Measurements from ENCODE around the gene NUDT4. TPM values are rescaled to one million over a fixed set of nuclear protein-coding genes. Genes with fewer than 3 reads are reported as not detected.
A peak's percentile ranks its signal among the peaks of the same experiment; 100 is the strongest.
"Not testable (repeated sequence)": the region's sequence is repeated elsewhere in the genome, so short reads cannot be mapped to it uniquely, and the experiment has no call there.

The NUDT4 gene
- total and polyA plus RNA-seq, 3 experiments from 2014 or later = 37.1 to 86.9 (median 83.6) TPM

DNA sequence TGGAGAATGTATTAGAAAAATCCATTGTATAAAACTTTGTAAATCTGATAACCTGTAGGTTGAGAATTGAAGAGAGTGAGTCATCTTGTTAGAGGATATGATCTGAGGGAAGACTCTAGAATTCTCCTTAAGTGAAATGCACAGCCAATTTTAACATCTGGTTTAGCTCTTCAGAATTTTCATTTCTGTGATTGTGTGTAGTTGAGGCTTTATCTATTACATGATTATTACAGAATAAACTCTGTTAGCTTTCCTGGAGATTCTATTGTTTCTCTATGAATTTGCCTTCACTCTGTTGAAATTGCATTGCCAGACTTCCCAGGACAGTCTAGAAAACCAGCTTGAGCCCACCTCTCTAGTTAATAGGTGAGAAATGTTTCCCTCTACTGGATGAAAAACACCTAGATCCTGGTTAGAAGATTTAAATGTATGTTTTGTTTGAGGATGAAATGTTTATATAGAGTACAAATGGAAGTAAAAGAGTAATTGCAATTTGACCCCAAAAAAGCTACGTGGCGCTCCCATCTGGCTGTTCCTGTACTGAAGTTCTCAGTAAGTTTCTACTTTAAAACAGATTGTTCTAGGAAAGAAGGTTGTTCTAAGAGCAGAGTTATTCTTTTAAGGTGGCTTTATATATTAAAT is 2.9 kb downstream of the NUDT4 start:
- ChIA-PET POLR2A (interaction anchor here (1.5 kb wide), 1 partner anchor 61 kb away, joined by 4 read pairs; the partner anchor contains the start of gene UBE2N), CTCF (interaction anchor here (1.0 to 3.6 kb wide), 9 partner anchors 11 to 721 kb away, joined by 3 to 15 read pairs (median 4); no protein-coding TSS in a partner anchor)
- peaks cover 45% of the 10 kb centered on the region for H3K4me1 ChIP-seq (ENCODE audit: insufficient read depth, low read length)
- no peak for DNase-seq
- H3K36me3 Mint-ChIP-seq = peaks cover 0 to 15% (median 3%) of the 10 kb centered on the region in 3 donors
- peak overlapping the region; percentile 93 for H3K27ac ChIP-seq (ENCODE audit: low read depth, low read length)
- H3K36me3 ChIP-seq (ENCODE audit: insufficient read depth, low read length) = no peaks in the 10 kb centered on the region
- peak overlapping the region; percentile 30 to 99 (median 84) for H3K27ac Mint-ChIP-seq
- H3K9me3 ChIP-seq (ENCODE audit: low read length) = no peaks in the 10 kb centered on the region
- H3K27me3 Mint-ChIP-seq = no peaks in the 10 kb centered on the region
- H3K9me3 Mint-ChIP-seq = no peaks in the 10 kb centered on the region
- peaks cover 48 to 68% (median 61%) of the 10 kb centered on the region in 3 donors for H3K4me1 Mint-ChIP-seq
- peak overlapping the region; percentile 93 to 100 (median 99) for H3K4me3 Mint-ChIP-seq
- no peaks in the 10 kb centered on the region for H3K27me3 ChIP-seq (ENCODE audit: insufficient read depth, low read length, poor library complexity, severe bottlenecking)
- H3K4me3 ChIP-seq (ENCODE audit: low read length) = peak overlapping the region; percentile 78

DNA sequence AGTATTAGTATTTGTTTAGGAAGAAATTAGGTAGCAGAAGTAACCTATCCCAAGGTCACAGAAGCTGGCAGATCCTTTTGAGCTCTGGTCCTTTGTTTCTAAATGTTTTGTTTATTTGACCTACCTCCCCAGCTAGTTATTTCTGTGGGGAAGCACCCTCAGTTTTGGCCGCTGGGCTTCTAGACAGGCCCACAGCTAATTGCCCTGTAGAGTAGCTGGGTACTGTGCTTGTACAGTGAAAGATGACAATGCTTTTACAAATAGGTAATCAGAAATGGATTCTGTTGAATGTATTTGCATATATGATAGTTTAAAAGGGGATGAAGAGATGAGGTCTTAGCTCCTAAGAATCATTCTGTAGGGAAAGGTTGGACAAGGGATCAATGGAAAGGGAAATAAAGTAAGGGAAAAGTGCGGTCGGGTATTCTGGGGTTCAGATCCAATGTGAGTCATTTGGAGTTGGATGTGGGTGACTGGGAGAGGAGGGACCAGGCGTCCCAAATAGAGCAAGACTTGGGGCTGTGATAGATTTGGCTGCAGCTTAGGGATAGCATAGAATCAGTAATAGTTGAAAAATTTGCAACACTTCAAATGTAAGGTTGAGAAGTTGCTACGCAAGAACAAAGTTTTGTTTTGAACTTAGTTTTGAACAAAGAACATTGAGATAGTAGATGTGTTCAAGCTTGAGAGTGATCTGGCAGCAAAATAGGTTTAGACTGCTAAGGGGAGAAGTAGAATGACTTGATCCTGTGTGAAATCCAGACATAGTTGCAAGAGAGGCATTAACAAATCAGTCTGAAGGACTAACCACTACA is 3.6 kb downstream of the NUDT4 start:
- Mint-ChIP-seq H3K4me1 (peaks cover 48 to 68% (median 63%) of the 10 kb centered on the region in 3 donors), H3K4me3 (peak overlapping the region; percentile 13 to 100 (median 97)), H3K27me3 (no peaks in the 10 kb centered on the region), H3K9me3 (no peaks in the 10 kb centered on the region), H3K36me3 (peaks cover 0 to 15% (median 3%) of the 10 kb centered on the region in 3 donors), H3K27ac (peak overlapping the region in 7 of 8 donors; percentile 4 to 90 (median 59))
- H3K27ac ChIP-seq (ENCODE audit: low read depth, low read length) = peak overlapping the region; percentile 93
- ChIA-PET POLR2A (interaction anchor here (1.5 kb wide), 1 partner anchor 61 kb away, joined by 4 read pairs; the partner anchor contains the start of gene UBE2N), CTCF (interaction anchor here (1.0 to 3.6 kb wide), 11 partner anchors 11 to 721 kb away, joined by 3 to 15 read pairs (median 4); no protein-coding TSS in a partner anchor)
- H3K27me3 ChIP-seq (ENCODE audit: insufficient read depth, low read length, poor library complexity, severe bottlenecking) = no peaks in the 10 kb centered on the region
- no peaks in the 10 kb centered on the region for H3K36me3 ChIP-seq (ENCODE audit: insufficient read depth, low read length)
- no peak for DNase-seq
- no peaks in the 10 kb centered on the region for H3K9me3 ChIP-seq (ENCODE audit: low read length)
- peaks cover 46% of the 10 kb centered on the region for H3K4me1 ChIP-seq (ENCODE audit: insufficient read depth, low read length)
- H3K4me3 ChIP-seq (ENCODE audit: low read length) = peak overlapping the region; percentile 5

DNA sequence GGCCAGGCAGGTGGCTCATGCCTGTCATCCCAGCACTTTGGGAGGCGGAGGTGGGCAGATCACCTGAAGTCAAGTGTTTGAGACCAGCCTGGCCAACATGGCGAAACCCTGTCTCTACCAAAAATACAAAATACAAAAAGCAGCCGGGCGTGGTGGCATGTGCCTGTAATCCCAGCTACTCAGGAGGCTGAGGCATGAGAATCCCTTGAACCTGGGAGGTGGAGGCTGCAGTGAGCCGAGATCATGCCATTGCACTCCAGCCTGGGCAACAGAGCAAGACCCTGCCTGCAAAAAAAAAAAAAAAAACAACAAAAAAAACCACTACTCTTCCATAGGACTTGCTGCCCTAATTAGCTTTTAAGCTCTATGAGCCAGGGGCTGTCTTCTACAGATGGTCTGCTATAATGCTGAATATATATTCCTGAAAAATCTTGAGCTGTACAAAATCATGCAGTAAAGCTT is 4.3 kb downstream of the NUDT4 start:
- Mint-ChIP-seq H3K4me1 (peaks cover 48 to 67% (median 60%) of the 10 kb centered on the region in 3 donors), H3K4me3 (peak overlapping the region in 4 of 7 donors; percentile 13 to 100 (median 54)), H3K27ac (peak overlapping the region in 2 of 8 donors; percentile 14 to 26), H3K36me3 (peaks cover 0 to 15% (median 3%) of the 10 kb centered on the region in 3 donors)
- DNase-seq; H3K27me3 ChIP-seq (ENCODE audit: insufficient read depth, low read length, poor library complexity, severe bottlenecking); H3K9me3 ChIP-seq (ENCODE audit: low read length); POLR2A ChIA-PET; H3K4me3 ChIP-seq (ENCODE audit: low read length); H3K36me3 ChIP-seq (ENCODE audit: insufficient read depth, low read length); H3K27me3 Mint-ChIP-seq; H3K9me3 Mint-ChIP-seq: not testable (repeated sequence)
- CTCF ChIA-PET = interaction anchor here (1.3 to 3.6 kb wide), 6 partner anchors 15 to 720 kb away, joined by 3 to 15 read pairs (median 4); no protein-coding TSS in a partner anchor
- H3K4me1 ChIP-seq (ENCODE audit: insufficient read depth, low read length) = peaks cover 45% of the 10 kb centered on the region
- H3K27ac ChIP-seq (ENCODE audit: low read depth, low read length) = peak overlapping the region; percentile 93

DNA sequence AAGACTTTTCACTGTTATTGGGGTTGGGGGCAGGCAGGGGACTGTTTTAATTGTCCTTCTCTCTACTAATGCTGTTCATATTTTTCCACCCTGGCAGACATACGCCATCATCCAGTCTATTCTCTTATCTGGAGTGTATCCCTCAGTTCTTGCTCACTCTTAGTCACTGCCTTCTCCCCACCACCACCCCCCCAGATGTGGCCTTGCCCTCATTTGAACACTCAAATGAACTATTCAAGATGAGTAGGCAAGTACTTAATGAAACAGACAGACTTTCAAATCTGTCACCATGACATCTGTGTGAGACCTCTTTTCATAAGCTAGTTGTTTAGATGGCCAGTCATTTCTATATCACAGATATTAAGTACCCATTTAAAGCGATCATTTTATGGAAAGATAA is 10.1 kb downstream of the NUDT4 start:
- no peaks in the 10 kb centered on the region for H3K27me3 ChIP-seq (ENCODE audit: insufficient read depth, low read length, poor library complexity, severe bottlenecking)
- no peak overlapping the region for H3K27ac ChIP-seq (ENCODE audit: low read depth, low read length)
- no peaks in the 10 kb centered on the region for H3K36me3 ChIP-seq (ENCODE audit: insufficient read depth, low read length)
- H3K27me3 Mint-ChIP-seq = no peaks in the 10 kb centered on the region
- DNase-seq = no peak
- ChIA-PET POLR2A (no interaction called here), CTCF (interaction anchor here (2.1 kb wide), 1 partner anchor 9 kb away, joined by 6 read pairs; no protein-coding TSS in a partner anchor)
- peaks cover 45 to 75% (median 47%) of the 10 kb centered on the region in 3 donors for H3K4me1 Mint-ChIP-seq
- peak overlapping the region in 1 of 7 donors; percentile 24 for H3K4me3 Mint-ChIP-seq
- H3K4me3 ChIP-seq (ENCODE audit: low read length) = no peak overlapping the region
- peaks cover 22% of the 10 kb centered on the region for H3K4me1 ChIP-seq (ENCODE audit: insufficient read depth, low read length)
- H3K9me3 ChIP-seq (ENCODE audit: low read length) = no peaks in the 10 kb centered on the region
- H3K9me3 Mint-ChIP-seq = no peaks in the 10 kb centered on the region
- H3K36me3 Mint-ChIP-seq = peaks cover 0 to 13% (median 0%) of the 10 kb centered on the region in 3 donors
- H3K27ac Mint-ChIP-seq = peak overlapping the region in 1 of 8 donors; percentile 5

DNA sequence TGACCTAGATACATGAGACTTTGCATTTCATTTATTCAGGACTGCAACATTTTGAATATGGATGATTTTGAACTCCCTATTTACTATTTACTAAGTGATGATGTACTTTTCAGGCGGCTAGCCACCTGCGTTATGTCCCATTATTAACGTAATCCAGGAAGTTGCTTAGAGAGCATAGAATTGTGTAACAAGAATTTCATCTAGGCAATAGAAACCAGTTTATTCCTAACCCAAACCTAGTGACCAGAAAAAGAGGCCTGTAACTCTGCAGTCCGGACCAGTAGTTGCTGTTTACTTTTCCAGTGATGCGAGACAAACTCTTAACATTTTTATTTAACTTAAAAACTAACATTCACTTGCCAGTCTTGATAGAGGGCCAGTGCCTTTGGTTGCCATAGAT is 12.3 kb downstream of the NUDT4 start:
- H3K27me3 ChIP-seq (ENCODE audit: insufficient read depth, low read length, poor library complexity, severe bottlenecking) = no peaks in the 10 kb centered on the region
- Mint-ChIP-seq H3K36me3 (peaks cover 0 to 17% (median 2%) of the 10 kb centered on the region in 3 donors), H3K4me1 (peaks cover 37 to 60% (median 38%) of the 10 kb centered on the region in 3 donors), H3K4me3 (no peak overlapping the region), H3K27ac (peak overlapping the region in 3 of 8 donors; percentile 20 to 58 (median 30)), H3K27me3 (no peaks in the 10 kb centered on the region), H3K9me3 (no peaks in the 10 kb centered on the region)
- no peaks in the 10 kb centered on the region for H3K36me3 ChIP-seq (ENCODE audit: insufficient read depth, low read length)
- POLR2A ChIA-PET = no interaction called here
- CTCF ChIA-PET = no interaction called here
- peaks cover 13% of the 10 kb centered on the region for H3K4me1 ChIP-seq (ENCODE audit: insufficient read depth, low read length)
- no peak overlapping the region for H3K27ac ChIP-seq (ENCODE audit: low read depth, low read length)
- H3K9me3 ChIP-seq (ENCODE audit: low read length) = no peaks in the 10 kb centered on the region
- no peak for DNase-seq
- no peak overlapping the region for H3K4me3 ChIP-seq (ENCODE audit: low read length)

DNA sequence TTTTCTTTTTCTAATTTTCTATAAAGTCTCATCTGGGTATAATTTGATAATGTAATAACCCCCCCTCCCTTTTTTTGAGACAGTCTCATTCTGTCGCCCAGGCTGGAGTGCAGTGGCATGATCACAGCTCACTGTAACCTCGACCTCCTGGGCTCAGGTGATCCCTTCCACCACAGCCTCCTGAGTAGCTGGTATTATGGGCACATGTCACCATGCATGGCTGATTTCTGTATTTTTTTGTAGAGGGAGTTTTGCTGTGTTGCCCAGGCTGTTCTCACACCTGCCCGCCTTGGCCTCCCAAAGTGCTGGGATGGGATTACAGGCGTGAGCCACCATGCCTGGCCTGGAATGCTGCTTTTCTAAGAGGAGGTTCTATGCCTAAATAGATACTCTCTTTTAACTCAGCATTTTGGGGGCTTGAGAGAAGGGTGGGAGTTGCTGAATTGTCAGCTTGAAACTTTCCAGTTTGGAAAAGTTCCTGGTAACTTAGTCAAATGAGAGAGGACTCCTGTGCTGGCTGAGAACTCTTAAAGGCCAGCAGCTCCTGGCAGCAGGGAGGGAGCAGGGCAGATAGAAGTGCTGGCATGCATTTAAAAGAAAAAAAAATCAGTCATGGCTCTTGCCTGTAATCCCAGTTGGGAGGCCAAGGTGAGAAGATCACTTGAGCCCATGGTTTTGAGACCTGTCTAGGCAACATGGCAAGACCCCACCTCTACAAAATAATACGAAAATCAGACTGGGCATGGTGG is 13.0 kb downstream of the NUDT4 start:
- ChIA-PET POLR2A (no interaction called here), CTCF (no interaction called here)
- no peaks in the 10 kb centered on the region for H3K27me3 ChIP-seq (ENCODE audit: insufficient read depth, low read length, poor library complexity, severe bottlenecking)
- H3K36me3 ChIP-seq (ENCODE audit: insufficient read depth, low read length) = no peaks in the 10 kb centered on the region
- no peak for DNase-seq
- Mint-ChIP-seq H3K4me3 (no peak overlapping the region), H3K36me3 (peaks cover 0 to 16% (median 2%) of the 10 kb centered on the region in 3 donors), H3K27ac (peak overlapping the region in 3 of 8 donors; percentile 22 to 43 (median 30)), H3K27me3 (no peaks in the 10 kb centered on the region), H3K9me3 (no peaks in the 10 kb centered on the region), H3K4me1 (peaks cover 30 to 53% (median 32%) of the 10 kb centered on the region in 3 donors)
- no peaks in the 10 kb centered on the region for H3K9me3 ChIP-seq (ENCODE audit: low read length)
- no peak overlapping the region for H3K4me3 ChIP-seq (ENCODE audit: low read length)
- peaks cover 7% of the 10 kb centered on the region for H3K4me1 ChIP-seq (ENCODE audit: insufficient read depth, low read length)
- no peak overlapping the region for H3K27ac ChIP-seq (ENCODE audit: low read depth, low read length)

DNA sequence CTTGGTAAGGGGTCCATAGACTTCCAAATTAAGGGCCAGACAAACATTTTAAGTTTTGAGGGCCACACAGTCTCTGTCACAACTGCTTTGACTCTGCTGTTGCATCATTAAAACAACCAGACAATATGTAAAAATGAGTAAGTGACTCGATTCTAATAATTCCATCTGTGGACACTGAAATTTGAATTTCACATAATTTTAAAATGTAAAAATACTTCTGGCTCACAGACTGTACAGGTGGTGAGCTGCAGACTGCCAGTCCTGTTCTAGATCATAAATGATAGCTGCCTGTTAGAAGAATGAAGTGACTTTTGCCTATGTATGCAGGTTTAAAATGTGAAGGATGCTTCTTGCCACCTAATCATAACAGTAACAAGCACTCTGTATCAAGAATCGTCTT is 15.7 kb downstream of the NUDT4 start:
- ChIA-PET CTCF (no interaction called here), POLR2A (no interaction called here)
- Mint-ChIP-seq H3K27ac (no peak overlapping the region), H3K36me3 (peaks cover 0 to 24% (median 4%) of the 10 kb centered on the region in 3 donors), H3K4me3 (no peak overlapping the region), H3K27me3 (no peaks in the 10 kb centered on the region), H3K9me3 (no peaks in the 10 kb centered on the region), H3K4me1 (peaks cover 15 to 35% (median 19%) of the 10 kb centered on the region in 3 donors)
- DNase-seq = no peak
- no peak overlapping the region for H3K4me3 ChIP-seq (ENCODE audit: low read length)
- peaks cover 4% of the 10 kb centered on the region for H3K36me3 ChIP-seq (ENCODE audit: insufficient read depth, low read length)
- H3K27ac ChIP-seq (ENCODE audit: low read depth, low read length) = no peak overlapping the region
- H3K4me1 ChIP-seq (ENCODE audit: insufficient read depth, low read length) = no peaks in the 10 kb centered on the region
- no peaks in the 10 kb centered on the region for H3K27me3 ChIP-seq (ENCODE audit: insufficient read depth, low read length, poor library complexity, severe bottlenecking)
- no peaks in the 10 kb centered on the region for H3K9me3 ChIP-seq (ENCODE audit: low read length)

Measured in CD8-positive, alpha-beta memory T cell (primary cell).